ES-I3 (cell line): Measurements from ENCODE around the gene ZNF135.

Experiments used
- H3K36me3 ChIP-seq: 2 replicates; pipeline ENCODE4 v1.6.1; 2013; ENCODE audit warnings: mild to moderate bottlenecking, low read length, control low read depth, moderate library complexity; ENCODE audit not compliant: insufficient read depth
- H3K4me1 ChIP-seq: 2 replicates; pipeline ENCODE4 v1.6.1; 2013; ENCODE audit warnings: mild to moderate bottlenecking, control low read depth, low read length; ENCODE audit not compliant: insufficient read depth
- H3K9ac ChIP-seq: 2 replicates; pipeline ENCODE4 v1.6.1; 2013; ENCODE audit warnings: low read depth, mild to moderate bottlenecking, low read length, moderate library complexity
- H3K9me3 ChIP-seq: 2 replicates; pipeline ENCODE4 v1.6.1; 2013; ENCODE audit warnings: mild to moderate bottlenecking, low read length, moderate library complexity; ENCODE audit not compliant: control insufficient read depth, insufficient read depth

Gene ZNF135

GRCh38 chr19:58059003-58059670 is at the start of gene ZNF135:
ZNF135 (plus strand) TSS chr19:58059282; CDS start chr19:58060003, 721 bp downstream.
- peak within 1 kb of the TSS; percentile 39 for H3K9ac ChIP-seq
- H3K4me1 ChIP-seq = no peaks in the 10 kb centered on the region
- no peaks in the 10 kb centered on the region; the same call in 1 of the 2 replicates for H3K36me3 ChIP-seq
- peaks cover 5% of the 10 kb centered on the region; the same call in 1 of the 2 replicates for H3K9me3 ChIP-seq

GRCh38 chr19:58009301-58009665 is 49.8 kb upstream of the ZNF135 start:
- Histone ChIP-seq H3K36me3 (no peaks in the 10 kb centered on the region; the same call in 1 of the 2 replicates), H3K9me3 (peaks cover 7% of the 10 kb centered on the region; the same call in 1 of the 2 replicates), H3K4me1 (no peaks in the 10 kb centered on the region), H3K9ac (peak overlapping the region; percentile 11; the same call in 1 of the 2 replicates)

DNA sequence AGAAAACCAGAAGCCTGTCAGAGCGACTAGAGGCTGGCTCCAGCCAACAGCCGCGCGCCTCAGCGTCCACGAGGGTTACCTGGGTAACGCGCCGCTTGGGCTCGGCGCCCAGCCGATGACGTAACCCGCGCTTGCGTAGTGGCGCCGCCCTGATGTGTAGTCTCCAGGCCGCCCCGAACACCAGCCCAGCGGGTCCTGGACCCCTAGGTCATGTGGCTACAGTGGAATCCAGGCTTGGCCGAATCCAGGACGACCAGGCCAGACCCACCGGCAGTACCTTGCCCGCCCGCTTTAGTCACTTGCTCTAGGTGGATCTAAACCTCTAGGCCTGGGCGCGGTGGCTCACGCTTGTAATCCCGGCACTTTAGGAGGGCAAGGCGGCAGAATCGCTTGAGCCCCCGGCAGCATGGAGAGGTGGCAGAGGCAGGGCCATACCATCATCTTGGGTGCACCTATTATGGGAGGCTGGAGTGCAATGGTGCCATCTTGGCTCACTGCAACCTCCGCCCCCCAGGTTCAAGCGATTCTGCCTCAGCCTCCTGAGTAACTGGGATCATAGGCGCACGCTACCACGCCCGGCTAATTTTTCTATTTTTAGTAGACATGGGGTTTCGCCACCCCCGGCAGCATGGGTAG is 49.3 kb upstream of the ZNF135 start:
- Histone ChIP-seq H3K9me3 (peaks cover 2% of the 10 kb centered on the region; the same call in 1 of the 2 replicates), H3K9ac (peak overlapping the region; percentile 11; the same call in 1 of the 2 replicates), H3K4me1 (no peaks in the 10 kb centered on the region), H3K36me3 (no peaks in the 10 kb centered on the region; the same call in 1 of the 2 replicates)

DNA sequence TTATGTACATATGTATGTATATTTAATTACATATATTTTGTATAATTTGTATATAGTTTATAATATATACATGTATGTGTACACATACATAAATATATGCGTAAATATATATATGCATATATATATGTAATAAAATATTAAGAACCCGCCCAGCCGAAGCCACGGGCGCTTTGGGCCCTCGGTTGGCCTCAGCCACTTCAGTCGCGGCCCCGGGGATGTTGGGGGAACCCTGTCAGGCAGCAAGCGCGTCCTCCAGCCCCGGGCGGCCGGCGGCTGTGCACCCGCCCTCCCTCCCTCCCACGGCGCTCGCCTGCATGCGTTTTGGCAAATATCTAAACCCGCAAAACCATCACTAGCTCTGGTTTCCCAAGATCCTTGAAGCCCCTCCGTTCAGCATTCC is 48.6 kb upstream of the ZNF135 start:
- Histone ChIP-seq H3K9me3 (peaks cover 2% of the 10 kb centered on the region; the same call in 1 of the 2 replicates), H3K36me3 (no peaks in the 10 kb centered on the region; the same call in 1 of the 2 replicates), H3K4me1 (no peaks in the 10 kb centered on the region), H3K9ac (no peak overlapping the region)

- H3K4me1 ChIP-seq = no peaks in the 10 kb centered on the region
- H3K36me3 ChIP-seq = no peaks in the 10 kb centered on the region
- no peaks in the 10 kb centered on the region for H3K9me3 ChIP-seq
- H3K9ac ChIP-seq = no peak overlapping the region
Observed at GRCh38 chr19:58014141-58014540, 44.9 kb upstream of the ZNF135 start.

GRCh38 chr19:58020129-58020528 is 39.0 kb upstream of the ZNF135 start:
- no peaks in the 10 kb centered on the region; the same call in 1 of the 2 replicates for H3K9me3 ChIP-seq
- no peaks in the 10 kb centered on the region for H3K4me1 ChIP-seq
- no peaks in the 10 kb centered on the region; the same call in 1 of the 2 replicates for H3K36me3 ChIP-seq
- H3K9ac ChIP-seq = no peak overlapping the region

- H3K9ac ChIP-seq = no peak overlapping the region
Observed at GRCh38 chr19:58021541-58022282, 37.4 kb upstream of the ZNF135 start.

GRCh38 chr19:58022283-58022660 is 36.8 kb upstream of the ZNF135 start:
- Histone ChIP-seq H3K36me3 (no peaks in the 10 kb centered on the region; the same call in 1 of the 2 replicates), H3K9ac (no peak overlapping the region), H3K4me1 (no peaks in the 10 kb centered on the region), H3K9me3 (no peaks in the 10 kb centered on the region; the same call in 1 of the 2 replicates)

More at GRCh38 chr19:58021541-58022282, 37.4 kb upstream of the ZNF135 start:
- no peaks in the 10 kb centered on the region for H3K4me1 ChIP-seq
- H3K9me3 ChIP-seq = no peaks in the 10 kb centered on the region; the same call in 1 of the 2 replicates
- no peaks in the 10 kb centered on the region; the same call in 1 of the 2 replicates for H3K36me3 ChIP-seq

- Histone ChIP-seq H3K9ac (no peak overlapping the region), H3K4me1 (no peaks in the 10 kb centered on the region), H3K36me3 (no peaks in the 10 kb centered on the region; the same call in 1 of the 2 replicates), H3K9me3 (no peaks in the 10 kb centered on the region; the same call in 1 of the 2 replicates)
Observed at GRCh38 chr19:58024661-58025060, 34.4 kb upstream of the ZNF135 start.

DNA sequence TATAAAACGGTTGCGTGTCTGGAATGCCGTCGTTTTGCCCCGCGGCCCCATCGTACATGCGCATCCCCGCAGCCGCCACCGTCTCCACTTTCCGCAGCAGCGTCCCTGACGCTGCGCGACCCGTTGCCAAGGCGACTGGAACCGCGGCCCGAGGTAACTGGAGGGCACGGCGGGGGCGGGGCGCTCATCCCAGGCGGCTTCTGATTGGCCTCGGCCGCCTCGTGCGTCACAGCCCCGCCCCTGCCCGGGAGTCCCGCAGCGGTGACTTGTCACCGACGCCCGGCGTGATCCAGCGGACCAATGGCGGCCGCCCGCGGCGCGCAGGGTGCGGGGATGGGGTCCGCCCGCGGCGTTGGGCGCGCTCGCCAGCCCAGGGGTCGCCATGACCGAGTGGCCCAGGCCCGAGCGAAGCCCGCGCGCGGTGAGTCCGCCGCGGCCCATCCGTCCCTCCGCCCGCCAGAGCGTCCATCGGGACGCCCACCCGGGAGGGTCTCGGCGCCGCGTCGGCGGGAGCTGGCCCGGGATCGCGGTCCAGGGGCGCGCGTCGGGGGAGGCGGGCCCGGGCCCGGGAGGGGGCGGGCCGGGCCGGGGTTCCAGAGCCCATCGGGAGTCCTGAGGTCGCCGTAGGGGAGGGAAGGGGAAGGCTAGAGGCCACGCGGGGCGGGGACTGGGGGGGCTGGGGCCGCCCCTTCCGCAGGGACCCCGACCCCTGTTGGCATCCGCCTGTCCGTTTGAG is 25.2 kb upstream of the ZNF135 start, which contains the start of gene ZSCAN1:
ZSCAN1 (plus strand) TSS at position 285 of the 736 bp plus-strand sequence. CDS start 3,812 bp downstream, outside the sequence.
- no peaks in the 10 kb centered on the region; the same call in 1 of the 2 replicates for H3K4me1 ChIP-seq
- H3K36me3 ChIP-seq = no peaks in the 10 kb centered on the region
- H3K9ac ChIP-seq = peak within 1 kb of the TSS; percentile 42
- no peaks in the 10 kb centered on the region for H3K9me3 ChIP-seq

- H3K4me1 ChIP-seq = no peaks in the 10 kb centered on the region; the same call in 1 of the 2 replicates
- no peaks in the 10 kb centered on the region for H3K36me3 ChIP-seq
- no peaks in the 10 kb centered on the region for H3K9me3 ChIP-seq
- H3K9ac ChIP-seq = peak overlapping the region; percentile 42
Observed at GRCh38 chr19:58034477-58034793, 24.6 kb upstream of the ZNF135 start.

DNA sequence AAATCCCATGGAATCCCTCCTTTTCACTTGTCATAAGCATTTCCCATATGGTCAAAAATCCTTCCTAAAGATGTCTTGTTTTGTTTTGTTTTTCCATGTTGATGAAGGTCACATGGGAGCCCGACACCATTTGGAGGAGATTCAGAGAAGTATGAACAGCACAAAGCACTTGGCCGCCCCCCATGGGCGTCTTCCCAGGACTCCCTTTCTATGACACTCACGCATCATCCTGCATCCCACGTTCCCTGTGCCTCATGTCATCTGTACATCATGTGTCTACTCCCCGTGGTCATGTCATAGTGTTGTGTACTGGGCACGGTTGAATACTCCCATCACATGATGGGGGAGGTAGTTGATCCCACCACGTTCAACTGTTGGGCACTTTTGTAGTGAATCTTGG is 23.2 kb upstream of the ZNF135 start:
- no peaks in the 10 kb centered on the region; the same call in 1 of the 2 replicates for H3K4me1 ChIP-seq
- no peak overlapping the region for H3K9ac ChIP-seq
- H3K9me3 ChIP-seq = no peaks in the 10 kb centered on the region

DNA sequence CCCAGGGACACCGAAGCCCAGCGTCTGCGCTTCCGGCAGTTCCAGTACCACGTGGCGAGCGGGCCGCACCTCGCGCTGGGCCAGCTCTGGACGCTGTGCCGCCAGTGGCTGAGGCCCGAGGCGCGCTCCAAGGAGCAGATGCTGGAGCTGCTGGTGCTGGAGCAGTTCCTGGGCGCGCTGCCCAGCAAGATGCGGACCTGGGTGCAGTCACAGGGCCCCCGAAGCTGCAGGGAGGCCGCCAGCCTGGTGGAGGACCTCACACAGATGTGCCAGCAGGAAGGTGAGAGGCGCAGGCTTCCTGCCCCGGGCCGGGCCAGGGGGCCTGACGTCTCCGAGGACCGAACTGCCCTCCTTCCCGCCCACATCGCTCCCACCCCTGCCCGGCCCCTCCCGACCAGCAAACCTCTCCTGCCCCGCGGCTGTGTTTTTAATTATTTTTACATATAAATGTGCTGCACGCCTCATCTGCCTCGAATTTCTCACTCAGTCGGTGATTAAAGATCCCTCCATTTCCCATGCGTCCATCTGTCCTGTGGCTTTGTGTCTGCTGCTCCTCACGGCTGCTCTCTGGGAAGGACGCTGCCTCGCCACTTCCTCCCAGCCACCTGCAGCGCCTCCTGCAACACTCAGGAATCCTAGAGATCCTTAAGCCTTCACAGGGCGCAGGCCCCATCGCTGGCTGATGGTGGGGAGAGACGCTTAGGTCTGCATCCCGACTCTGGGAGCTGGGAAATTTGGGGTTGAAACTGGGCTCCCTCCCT is 21.0 kb upstream of the ZNF135 start:
- H3K9me3 ChIP-seq = no peaks in the 10 kb centered on the region
- no peak overlapping the region for H3K9ac ChIP-seq
- no peaks in the 10 kb centered on the region; the same call in 1 of the 2 replicates for H3K4me1 ChIP-seq
- no peaks in the 10 kb centered on the region for H3K36me3 ChIP-seq

More for the DNA sequence above, 23.2 kb upstream of the ZNF135 start:
- no peaks in the 10 kb centered on the region for H3K36me3 ChIP-seq
